ENCODE data around the gene FBXO41.

The FBXO41 gene

GRCh38 chr2:73205611-73206010, 78.7 kb downstream of the FBXO41 start:
- no peaks in the 10 kb centered on the region for H3K36me3 ChIP-seq (ENCODE audit: control insufficient read depth, low read length)
- no peaks in the 10 kb centered on the region for H3K9me3 ChIP-seq (ENCODE audit: control insufficient read depth, insufficient read depth, low read length)
- no peaks in the 10 kb centered on the region for H4K20me1 ChIP-seq (ENCODE audit: control insufficient read depth, insufficient read depth, low read depth, low read length)
- H3K9me2 ChIP-seq (replicated peaks; ENCODE audit: control insufficient read depth, low read length), result no peaks in the 10 kb centered on the region
- no peaks in the 10 kb centered on the region for H3F3A ChIP-seq (ENCODE audit: control insufficient read depth, insufficient read depth)
- no peaks in the 10 kb centered on the region for H3K79me2 ChIP-seq (ENCODE audit: control insufficient read depth, low read length)
- no peak for TF ChIP-seq CTCF (IDR thresholded peaks at IDR 0.05; ENCODE audit: low read depth, low read length, poor library complexity, severe bottlenecking)
- no peak for TF ChIP-seq EZH2phosphoT487 (IDR thresholded peaks at IDR 0.05; ENCODE audit: borderline replicate concordance, low read length)
- H3K27ac ChIP-seq (ENCODE audit: low read depth, low read length), result no peak overlapping the region
- no peak overlapping the region for H3K4me3 ChIP-seq (ENCODE audit: low read length)
- no peaks in the 10 kb centered on the region for H3K4me1 ChIP-seq (ENCODE audit: control insufficient read depth, low read length)
- no peak overlapping the region for H3K4me2 ChIP-seq (ENCODE audit: low read length)
- H3K27me3 ChIP-seq (ENCODE audit: control insufficient read depth, low read length), result no peaks in the 10 kb centered on the region
